ENCODE results near the gene PITRM1.

PITRM1 gene

GRCh38 chr10:3166496-3167290, 5.9 kb downstream of the PITRM1 start:
- DNase-seq = no peak

DNA sequence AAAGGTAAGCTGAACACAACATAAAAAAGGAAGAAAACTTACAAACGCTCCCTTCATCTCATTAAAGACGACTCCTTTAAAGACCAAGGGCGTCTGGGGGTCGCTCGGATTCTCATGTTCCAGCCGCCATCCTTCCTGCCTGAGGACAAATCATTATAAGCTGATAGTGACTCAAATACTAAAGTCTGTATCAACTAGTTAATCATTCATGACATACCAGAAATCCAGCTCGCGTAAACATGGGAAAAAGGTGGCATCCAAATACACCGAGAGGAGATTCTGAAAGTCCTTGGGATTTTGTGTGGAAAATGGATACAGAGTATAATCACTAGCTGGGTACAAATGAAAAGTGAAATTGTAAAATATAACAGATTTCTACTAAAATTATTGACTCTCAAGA, 7.4 kb downstream of the PITRM1 start:
- DNase-seq = no peak

- DNase-seq = no peak
Measured at GRCh38 chr10:3163879-3164278, 8.7 kb downstream of the PITRM1 start.

DNA sequence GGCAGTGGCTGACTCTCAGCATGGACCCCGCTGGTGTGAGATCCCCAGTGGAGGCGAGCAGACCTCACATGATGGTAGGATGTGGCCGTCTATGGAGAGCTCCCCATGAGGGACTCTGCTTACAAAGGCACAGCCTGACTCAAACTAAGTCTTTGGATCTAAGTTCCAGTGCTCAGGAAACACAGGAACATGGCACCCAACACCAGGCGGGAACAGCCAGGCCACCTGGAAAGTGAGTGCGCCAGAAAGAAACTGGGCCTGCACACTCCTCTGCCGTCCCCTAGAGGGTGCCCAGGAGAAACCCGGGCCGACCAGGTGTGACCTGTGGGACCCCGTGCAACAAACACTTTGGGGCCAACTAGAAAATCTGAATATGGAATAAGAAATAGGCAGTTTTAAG, 10.0 kb downstream of the PITRM1 start:
- DNase-seq = no peak

GRCh38 chr10:3159152-3159551, 13.4 kb downstream of the PITRM1 start:
- no peak for DNase-seq

DNA sequence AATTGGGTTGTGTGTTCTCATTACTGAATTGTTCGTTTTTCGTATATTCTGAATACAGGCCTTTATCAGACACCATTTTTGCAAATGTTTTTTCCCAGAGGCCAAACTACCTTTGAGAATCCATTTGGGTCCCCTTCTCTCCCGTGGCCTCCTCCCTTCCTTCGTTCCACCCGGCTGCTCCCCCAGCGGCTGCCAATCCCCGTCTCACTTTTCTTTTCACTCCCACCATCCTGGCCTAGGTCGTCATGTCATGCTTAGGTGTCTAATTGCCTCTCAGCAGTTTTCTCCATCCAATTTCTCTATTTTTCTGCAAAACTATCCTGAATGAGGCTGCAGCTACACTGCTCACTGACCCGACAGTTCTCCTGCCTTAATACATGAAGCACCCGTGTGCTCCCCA, 17.9 kb downstream of the PITRM1 start:
- no peak for DNase-seq

- no peak for DNase-seq
Measured at GRCh38 chr10:3152566-3152935, 20.0 kb downstream of the PITRM1 start.

DNA sequence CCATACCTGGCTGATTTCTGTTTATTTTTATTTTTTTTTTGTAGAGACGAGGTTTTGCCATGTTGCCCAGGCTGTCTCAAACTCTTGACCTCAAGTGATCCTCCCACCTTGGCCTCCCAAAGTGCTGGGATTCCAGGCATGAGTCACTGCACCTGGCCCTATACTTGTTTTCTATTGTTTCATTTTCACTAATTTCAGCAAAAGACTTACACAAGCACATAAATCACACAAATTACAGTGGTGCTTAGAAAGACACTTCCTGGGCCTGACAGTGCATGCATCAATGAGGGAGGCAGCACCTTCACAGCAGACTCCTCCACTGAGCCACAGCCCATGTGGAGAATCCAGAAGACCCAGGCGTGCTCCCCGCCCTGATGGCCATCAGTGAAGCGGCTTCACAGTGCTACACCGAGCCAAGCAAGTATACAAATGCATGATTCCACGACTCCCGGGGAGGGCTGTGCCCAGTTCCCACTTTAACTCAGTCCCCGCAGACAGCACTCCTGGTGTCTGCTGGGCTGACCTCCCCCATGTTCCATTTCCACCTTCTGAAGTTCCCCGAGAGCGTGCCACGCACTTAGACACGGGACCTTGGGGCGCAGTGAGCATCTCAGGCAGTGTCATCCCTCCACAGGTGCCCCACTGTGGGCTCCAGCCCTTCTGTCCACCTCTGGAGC, 20.6 kb downstream of the PITRM1 start:
- no peak for DNase-seq

DNA sequence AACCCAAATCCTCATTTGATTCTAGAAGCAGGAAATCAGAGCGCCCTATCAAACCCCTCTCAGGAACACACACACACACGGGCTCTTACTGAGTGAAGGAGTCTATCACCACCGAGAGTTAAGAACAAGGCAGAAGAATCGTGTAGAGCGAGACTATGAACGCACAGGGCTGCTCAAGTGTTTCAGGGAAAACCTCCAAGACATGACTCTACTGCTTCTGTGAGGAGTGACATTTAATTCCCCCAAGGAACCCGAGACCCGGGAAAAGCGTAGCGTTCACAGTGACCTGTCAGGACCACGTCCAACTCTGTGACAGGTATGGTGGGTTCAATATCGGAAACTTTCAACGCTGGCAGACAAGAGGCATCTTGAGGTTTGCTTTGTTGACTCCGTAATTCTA, 21.6 kb downstream of the PITRM1 start:
- no peak for DNase-seq

- DNase-seq = no peak
Measured at GRCh38 chr10:3150366-3150765, 22.2 kb downstream of the PITRM1 start.

GRCh38 chr10:3149918-3150317, 22.7 kb downstream of the PITRM1 start:
- DNase-seq = no peak

- no peak for DNase-seq
Measured at GRCh38 chr10:3148994-3149393, 23.6 kb downstream of the PITRM1 start.

DNA sequence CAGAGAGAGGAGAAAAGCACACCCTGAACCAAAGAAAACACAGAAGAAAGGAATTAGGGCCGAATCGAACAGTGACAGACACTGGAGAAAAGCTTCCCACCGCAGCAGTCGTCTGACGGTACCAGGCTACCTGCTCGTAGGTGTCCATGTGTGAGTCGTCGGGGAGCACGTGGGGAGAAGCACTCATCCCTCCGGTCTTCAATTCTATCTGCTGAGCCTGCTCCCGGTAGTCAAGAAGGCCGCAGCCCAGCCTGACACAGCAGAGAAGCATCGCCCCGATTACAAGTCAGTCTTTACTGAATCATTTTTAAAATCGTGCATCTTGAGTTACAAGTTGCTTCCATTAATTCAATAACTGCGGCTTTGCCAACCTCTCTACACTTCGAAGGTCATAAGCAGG, 24.5 kb downstream of the PITRM1 start:
- no peak for DNase-seq

DNA sequence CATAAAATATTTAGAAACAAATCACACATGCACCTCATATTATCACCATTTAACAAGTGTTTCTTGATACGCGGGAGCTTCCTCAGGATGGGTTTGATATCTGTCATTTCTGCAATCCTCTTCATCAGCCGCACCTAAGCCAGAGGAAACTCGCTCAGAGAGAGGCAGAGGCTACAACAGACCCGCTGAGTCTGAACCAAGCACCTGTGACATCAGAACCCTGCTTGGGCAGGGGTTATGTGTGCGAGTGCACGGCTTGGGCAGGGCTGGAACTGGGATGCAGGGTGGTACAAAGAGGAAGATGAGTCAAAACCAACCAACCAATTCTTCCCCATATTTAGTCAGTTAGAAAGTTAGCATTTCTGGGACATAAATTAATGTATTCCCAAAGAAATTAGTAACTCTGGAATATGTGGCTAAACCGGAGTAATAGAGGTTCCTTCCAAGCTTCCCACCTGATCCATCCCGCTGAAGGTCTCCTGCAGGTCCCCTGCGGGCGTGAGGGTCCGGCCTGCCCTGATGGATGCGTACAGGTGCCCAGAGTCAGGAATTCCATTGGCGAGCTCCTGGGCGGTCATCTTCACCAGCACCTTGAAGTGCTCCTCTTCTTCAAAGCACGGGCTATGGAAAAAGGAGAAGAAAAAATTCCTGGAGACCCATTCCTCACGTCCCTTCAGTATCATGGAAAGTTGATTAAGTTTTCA, 25.3 kb downstream of the PITRM1 start:
- DNase-seq = no peak

DNA sequence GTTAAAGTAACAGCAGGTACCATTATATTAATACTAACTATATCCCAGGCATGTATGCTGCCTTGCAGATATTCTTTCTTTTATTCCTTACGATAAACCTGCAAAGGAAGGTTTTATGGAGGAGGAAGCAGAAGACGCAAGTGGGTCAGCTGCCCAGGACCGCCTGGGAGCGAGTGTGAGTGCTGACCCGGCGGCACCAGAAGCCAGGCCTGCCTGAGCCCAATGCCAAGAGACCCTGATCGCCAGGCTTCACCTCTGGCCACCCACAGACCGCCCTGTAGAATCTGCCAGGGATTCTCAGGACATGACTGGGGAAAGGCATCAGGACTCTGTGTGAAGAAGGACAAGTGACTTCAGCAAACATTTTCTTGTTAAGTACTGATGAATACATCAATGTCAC, 26.3 kb downstream of the PITRM1 start:
- no peak for DNase-seq

GRCh38 chr10:3145366-3145765, 27.2 kb downstream of the PITRM1 start:
- DNase-seq = no peak

GRCh38 chr10:3143791-3144434, 28.7 kb downstream of the PITRM1 start:
- DNase-seq = no peak

DNA sequence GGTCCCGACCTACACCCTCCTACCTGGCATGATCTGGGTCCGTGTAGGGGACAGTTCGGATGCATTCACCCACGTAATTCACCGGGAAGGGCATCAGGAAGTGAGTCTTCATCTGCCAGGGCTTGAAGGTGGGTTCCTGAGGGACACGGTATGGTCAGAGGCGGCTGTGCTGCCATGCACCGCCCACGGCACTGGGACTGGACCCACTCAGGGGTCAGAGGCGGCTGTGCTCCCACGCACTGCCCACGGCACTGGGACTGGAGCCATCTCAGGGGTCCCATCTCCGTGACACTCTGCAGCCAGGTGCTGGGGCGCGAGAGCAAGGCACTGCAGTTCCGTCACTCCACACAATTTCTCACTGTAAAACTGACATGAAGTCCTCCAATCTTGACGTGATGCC, 29.2 kb downstream of the PITRM1 start:
- DNase-seq = no peak

DNA sequence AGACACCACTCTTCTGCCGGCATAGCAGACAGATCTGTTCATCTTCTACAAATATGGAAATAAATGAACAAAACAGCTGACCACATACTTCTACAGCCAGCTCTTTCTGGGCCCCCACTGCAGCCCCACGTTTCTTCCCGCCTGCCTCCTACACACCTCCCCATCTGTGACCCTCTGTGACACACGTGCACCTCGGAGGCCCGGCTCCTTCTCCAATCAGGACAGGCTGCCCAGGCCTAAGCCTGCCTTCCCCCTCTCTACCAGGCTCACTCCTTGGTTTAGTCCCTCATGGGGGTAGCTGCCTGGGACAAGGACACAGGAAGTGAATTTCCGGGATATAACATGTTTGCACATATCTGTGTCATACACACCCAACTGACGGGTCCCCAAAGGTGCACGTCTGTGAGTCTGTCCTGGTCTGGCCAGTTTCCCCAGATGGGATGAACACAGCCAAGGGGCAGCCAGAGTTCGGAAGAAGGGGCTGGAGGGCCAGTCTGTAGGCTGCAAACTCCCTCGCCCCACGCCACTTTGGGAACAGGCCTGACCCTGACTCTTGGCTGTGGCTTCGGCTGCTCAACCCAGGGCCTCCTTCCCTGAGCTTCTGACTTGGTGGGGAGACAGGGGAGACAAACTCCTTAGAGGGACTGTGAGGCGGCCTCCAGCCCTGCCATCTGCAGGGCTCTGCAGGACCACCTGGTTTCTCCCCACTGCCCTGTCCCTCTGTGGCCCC, 30.3 kb downstream of the PITRM1 start:
- no peak for DNase-seq

- DNase-seq = no peak
Measured at GRCh38 chr10:3141351-3142005, 31.1 kb downstream of the PITRM1 start.

- no peak for DNase-seq
Measured at GRCh38 chr10:3140280-3140679, 32.3 kb downstream of the PITRM1 start.

GRCh38 chr10:3139216-3139910, 33.2 kb downstream of the PITRM1 start:
- DNase-seq = no peak
